HEK293 (cell line): Measurements from ENCODE around the gene PP2D1.

Experiments
- PRDM1 ChIP-seq: fragments of 450-650 bp; formaldehyde crosslinking; IDR thresholded peaks from 2 replicates; pipeline ENCODE4; 2016; ENCODE audit warnings: missing biosample characterization, missing genetic modification characterization
- TF ChIP-seq, protein P1 (sequence below): fragments of 450-650 bp; formaldehyde crosslinking; IDR thresholded peaks from 2 replicates; pipeline ENCODE4 v1.5.1; 2017; ENCODE audit warnings: missing biosample characterization, missing genetic modification characterization

DNA sequence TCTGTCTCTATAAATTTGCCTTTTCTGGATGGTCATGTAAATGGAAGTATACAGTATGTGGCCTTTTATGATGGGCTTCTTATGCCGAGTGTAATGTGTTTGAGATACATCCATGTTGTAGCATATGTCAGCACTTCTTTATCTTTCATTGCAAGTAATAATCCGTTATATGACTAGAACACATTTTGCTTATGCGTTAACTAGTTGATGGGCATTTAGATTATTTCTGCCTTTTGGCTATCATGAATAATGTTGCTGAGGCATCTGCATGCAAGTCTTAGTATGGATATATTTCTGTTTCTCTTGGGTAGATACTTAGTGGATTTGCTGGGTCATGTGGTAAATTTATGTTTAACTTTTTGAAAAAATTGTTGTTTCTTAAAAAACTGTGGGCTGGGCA lies 47.9 kb upstream of the PP2D1 start:
- TF ChIP-seq, protein P1, sequence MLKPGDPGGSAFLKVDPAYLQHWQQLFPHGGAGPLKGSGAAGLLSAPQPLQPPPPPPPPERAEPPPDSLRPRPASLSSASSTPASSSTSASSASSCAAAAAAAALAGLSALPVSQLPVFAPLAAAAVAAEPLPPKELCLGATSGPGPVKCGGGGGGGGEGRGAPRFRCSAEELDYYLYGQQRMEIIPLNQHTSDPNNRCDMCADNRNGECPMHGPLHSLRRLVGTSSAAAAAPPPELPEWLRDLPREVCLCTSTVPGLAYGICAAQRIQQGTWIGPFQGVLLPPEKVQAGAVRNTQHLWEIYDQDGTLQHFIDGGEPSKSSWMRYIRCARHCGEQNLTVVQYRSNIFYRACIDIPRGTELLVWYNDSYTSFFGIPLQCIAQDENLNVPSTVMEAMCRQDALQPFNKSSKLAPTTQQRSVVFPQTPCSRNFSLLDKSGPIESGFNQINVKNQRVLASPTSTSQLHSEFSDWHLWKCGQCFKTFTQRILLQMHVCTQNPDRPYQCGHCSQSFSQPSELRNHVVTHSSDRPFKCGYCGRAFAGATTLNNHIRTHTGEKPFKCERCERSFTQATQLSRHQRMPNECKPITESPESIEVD (tag by site-specific recombination), result no peak
- no peak for TF ChIP-seq PRDM1
